Stimulated activated CD4-positive, alpha-beta T cell treated with anti-CD3 and anti-CD28 coated beads, Interleukin-15, amount 100 ng/mL, for 48 hours (primary cell): Measurements from ENCODE around the gene RHBDD2.

Experiments used
- DNase-seq, 2 donors: peaks; one replicate each; pipeline ENCODE4 v3.0.0-alpha.2; 2020; ENCODE audit warnings: low read depth in 2 of 2

RHBDD2 gene

DNA sequence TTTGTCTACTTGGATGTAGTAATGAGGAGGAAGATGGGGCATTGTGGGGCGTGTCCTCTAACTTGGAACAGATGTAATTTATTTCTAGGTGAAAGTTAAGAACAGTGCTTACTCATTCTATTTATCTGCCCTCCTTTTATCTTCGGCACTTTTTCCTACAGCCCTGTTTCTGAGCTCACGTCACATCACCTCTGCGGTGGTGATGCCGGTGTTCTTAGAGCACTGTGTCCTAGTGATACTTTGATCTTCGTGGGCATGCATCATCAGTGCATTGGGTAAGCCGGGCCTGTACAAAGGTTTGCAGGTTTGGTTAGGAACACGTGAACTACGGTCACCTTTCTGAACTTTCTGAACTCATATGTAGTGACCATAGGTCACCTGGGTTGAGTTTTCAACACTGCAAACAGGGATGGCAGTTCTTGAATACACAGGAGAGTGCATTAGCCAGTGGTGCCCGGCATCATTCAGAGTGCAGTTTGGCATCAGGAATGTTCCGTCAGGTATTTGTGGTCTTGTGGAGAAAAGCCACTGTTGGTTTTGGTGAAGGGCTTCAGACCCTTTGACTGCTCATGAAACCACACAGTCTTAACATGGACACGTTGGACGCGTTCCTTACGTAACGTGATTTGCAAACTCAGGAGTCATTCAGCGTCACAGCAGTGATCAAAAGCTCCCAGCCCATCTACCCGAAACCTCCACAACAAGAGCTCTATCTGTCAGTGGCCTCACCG is 41.8 kb downstream of the RHBDD2 start:
- peak; percentile 41 to 44 for DNase-seq

DNA sequence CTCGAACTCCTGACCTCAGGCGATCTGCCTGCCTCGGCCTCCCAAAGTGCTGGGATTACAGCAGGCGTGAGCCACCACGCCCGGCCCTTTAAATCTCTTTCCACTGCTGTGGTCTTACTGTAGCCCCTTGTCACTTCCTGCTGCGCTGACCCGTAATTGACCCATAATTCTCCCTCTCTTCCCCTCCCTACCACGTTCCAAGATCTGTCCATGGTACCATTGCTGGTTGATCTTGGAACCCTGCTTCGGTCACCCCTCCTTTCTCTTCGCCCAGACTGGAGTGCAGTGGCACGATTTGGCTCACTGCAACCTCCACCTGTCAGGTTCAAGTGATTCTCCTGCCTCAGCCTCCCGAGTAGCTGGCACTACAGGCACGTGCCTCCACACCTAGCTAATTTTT is 42.6 kb downstream of the RHBDD2 start:
- DNase-seq: no peak

DNA sequence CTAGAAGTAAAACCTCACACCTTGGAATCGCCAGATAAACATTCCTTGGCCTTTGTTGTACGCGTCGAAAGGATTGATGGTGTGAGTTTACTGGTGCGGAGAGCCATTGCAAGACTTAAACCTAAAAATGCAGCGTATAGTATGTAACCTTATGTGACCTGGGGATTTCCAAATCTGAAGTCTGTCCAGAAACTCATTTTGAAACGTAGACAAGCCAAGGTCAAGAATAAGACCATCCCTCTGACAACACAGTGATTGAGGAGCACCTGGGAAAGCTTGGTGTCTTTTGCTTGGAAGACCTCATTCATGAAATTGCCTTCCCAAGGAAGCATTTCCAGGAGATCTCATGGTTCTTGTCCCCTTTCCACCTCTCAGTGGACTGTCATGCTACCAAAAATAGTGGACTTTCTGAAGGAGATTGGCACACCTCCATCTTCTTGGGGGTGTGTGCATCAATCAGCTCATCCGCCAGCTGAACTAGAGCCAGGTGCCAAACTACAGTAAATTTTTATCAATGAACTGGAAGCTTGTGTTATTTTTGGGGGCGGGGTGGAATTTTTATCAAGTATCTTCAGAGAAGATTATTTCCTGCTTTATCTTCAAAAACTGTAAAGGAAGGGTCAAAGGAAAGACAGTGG is 44.3 kb downstream of the RHBDD2 start:
- DNase-seq: no peak

DNA sequence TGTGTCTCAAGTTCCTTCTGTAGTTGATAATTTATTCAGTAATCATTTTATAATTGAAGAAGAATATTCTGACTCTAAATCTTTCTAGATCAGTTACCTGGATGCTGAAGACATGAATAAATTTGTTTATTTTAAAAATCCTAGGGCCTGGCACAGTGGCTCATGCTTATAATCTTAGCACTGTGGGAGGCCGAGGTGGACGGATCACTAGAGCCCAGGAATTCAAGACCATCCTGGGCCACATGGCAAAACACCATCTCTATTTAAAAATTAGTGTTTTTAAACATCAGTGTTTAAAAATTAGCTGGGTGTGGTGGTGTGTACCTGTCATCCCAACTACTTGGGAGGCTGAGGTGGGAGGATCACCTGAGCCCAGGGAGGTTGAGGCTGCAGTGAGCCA is 45.4 kb downstream of the RHBDD2 start:
- DNase-seq: no peak

DNA sequence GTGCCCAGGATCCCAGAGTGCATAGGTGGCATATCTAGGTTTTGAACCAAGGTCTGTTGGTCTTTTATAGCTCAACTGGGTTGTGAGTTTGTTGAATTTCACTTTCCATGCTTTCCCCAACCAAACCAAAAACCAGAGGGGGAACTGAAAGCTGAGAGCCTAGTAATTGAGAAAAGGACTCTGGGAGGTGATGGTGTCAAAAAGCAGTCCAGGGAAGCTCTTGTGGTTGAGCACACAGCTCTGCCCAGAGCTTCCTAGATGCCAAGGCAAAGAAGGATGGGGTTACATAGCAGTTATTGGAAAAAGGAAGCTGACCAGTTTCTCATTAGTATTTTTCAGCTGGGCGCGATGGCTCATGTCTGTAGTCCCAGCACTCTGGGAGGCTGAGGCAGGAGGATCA is 46.1 kb downstream of the RHBDD2 start:
- DNase-seq: no peak

DNA sequence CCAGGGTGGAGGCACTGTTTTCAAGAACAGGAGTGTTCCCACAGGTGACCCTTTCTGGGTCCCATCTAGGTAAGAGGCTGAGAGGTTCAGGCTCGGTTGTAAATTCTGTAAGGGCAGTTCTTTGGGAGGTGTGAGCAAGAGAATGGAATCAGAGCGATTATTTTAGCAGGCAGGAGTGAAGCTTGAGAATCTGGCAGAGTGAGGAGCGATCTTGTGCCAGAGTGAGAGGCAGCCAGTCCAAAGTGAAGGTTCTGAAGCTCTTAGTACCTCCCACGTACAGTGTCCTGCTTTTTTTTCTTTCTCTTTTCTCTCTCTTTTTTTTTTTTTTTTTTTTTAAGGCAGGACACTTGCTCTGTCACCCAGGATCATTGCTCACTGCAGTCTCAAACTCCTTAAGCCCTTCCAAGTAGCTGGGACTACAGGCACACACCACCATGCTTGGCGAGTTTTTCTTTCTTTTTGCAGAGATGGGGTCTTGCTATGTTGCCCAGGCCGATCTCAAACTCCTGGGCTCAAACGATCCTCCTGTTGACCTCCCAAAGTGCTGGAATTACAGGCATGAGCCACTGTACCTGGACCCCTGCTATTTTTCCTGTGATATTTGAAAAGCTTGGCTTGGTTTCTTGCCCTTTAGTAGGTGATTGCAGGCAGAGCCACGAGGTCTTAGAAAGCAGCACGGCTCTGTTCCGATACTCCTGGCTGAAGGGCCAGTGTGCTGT is 47.0 kb downstream of the RHBDD2 start:
- no peak for DNase-seq

DNA sequence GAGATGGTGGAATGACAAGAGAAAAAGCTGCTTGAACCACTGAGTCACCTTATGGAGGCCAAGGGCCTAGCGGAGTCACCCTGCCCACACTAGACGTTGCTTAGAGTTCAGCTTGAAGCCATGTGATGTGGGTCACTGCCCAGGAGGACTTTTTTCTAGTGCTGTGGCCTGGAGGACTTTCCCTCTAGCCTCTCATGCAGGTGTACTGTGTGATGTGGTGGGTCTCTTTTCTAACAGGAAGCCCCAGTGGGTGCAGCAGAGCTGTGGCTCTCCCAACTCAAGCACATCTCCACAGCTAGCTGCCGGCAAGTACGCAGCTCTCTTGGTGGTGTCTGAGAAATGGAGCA is 49.7 kb downstream of the RHBDD2 start:
- no peak for DNase-seq

DNA sequence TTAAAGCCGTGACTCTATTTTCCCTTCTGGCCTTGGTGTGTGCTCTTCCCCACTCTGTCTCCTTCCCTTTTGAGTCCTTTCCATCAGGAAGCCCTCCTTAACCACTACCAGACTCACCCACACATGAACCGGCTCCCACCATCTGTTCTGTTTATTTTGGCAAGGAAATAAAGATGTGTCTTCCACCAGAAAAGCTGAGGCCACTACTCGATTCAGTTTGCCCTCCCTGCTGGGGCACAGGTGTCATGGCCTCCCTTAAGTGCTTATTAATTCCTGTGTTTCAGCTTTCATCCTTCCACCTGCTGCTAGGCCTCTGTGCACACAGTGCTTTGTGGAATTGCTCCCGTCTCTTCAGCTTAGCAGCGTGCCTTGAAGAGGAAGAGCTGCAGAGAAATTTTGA is 52.8 kb downstream of the RHBDD2 start:
- DNase-seq: no peak

DNA sequence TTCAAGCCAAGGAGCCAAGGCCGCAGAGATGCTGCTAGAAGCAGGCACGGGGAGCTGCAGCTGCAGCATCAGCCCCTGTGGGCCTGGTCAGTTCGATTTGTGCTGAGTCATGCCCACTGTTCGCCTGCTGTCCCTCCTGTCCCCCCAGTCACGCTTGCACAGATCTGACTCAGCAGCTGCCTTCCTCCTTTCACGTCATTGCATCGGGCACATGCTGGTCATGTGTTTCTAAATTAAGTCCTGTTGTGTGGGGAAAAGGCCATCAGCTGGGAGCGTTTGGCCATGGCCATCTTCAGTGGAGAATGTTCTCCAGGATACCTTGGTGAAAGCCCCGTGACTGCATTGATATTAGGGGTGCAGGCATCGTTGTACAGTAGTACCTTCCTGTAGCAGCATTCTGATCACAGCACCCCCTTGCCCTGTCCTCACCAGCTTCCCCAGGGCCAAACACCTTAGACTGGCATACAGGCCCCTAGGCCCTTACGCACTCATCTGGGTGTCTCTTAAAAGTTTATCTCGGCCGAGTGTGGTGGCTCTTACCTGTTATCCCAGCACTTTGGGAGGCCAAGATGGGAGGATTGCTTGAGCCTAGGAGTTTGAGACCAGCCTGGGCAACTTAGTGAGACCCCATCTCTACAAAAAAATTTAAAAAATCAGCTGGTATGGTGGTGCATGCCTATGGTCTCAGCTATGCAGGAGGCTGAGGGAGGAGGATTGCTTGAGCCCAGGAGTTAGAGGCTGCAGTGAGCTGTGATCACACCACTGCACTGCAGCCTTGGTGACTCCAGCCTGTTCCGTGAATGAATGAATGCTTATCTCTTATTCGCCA is 59.3 kb downstream of the RHBDD2 start:
- no peak for DNase-seq
